DND-41 (cell line): Measurements from ENCODE around the gene CHKB.

ENCODE experiments used
- EZH2 ChIP-seq: IDR thresholded peaks from 3 replicates; pipeline ENCODE4 v1.6.1; 2012; ENCODE audit warnings: borderline replicate concordance, low read depth, mild to moderate bottlenecking, moderate library complexity, low read length, inconsistent platforms; ENCODE audit not compliant: severe bottlenecking
- TF ChIP-seq, protein P1 (sequence below): IDR thresholded peaks from 2 replicates; pipeline ENCODE4 v1.5.1; 2012; ENCODE audit warnings: borderline replicate concordance, low read length, moderate library complexity, mild to moderate bottlenecking; ENCODE audit not compliant: poor library complexity, severe bottlenecking; ENCODE audit errors: extremely low read depth

DNA sequence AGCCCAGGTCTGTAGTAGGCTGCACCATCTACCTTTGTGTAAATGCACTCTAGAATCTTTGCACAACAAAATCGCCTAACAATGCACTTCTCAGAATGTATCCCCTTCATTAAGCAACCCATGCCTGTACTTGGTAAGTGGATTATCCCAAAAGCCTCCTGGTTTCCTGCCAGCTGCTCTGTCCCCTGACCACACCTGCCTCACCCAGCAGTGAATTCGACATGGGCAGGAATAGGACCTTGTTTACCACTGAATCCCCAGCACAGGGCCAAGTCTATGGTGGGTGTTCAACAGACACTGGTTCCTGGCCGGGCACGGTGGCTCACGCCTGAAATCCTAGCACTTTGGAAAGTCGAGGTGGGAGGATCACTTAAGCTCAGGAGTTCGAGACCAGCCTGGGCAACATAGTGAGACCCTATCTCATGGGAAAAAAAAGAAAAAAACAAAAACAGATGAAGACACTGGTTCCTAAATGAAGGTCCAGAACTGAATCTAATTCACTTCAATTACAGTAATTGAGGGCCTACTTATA is 14.9 kb downstream of the CHKB start:
- TF ChIP-seq, protein P1, sequence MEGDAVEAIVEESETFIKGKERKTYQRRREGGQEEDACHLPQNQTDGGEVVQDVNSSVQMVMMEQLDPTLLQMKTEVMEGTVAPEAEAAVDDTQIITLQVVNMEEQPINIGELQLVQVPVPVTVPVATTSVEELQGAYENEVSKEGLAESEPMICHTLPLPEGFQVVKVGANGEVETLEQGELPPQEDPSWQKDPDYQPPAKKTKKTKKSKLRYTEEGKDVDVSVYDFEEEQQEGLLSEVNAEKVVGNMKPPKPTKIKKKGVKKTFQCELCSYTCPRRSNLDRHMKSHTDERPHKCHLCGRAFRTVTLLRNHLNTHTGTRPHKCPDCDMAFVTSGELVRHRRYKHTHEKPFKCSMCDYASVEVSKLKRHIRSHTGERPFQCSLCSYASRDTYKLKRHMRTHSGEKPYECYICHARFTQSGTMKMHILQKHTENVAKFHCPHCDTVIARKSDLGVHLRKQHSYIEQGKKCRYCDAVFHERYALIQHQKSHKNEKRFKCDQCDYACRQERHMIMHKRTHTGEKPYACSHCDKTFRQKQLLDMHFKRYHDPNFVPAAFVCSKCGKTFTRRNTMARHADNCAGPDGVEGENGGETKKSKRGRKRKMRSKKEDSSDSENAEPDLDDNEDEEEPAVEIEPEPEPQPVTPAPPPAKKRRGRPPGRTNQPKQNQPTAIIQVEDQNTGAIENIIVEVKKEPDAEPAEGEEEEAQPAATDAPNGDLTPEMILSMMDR: no peak
- TF ChIP-seq EZH2: no peak
